Activated T-cell treated with anti-CD3 and anti-CD28 coated beads, Interleukin-2, amount 50 U/mL, for 72 hours (primary cell): ENCODE measurements around the gene WIPF3. TPM values are rescaled to one million over a fixed set of nuclear protein-coding genes. Genes with fewer than 3 reads are reported as not detected.
A peak's percentile ranks its signal among the peaks of the same experiment; 100 is the strongest.

Source experiments
- ATAC-seq, 2 donors: fragments of 150-1000 bp; cut with Tn5 transposase; replicated peaks in 1 of 2; 2 replicates each; pipeline ENCODE4 v1.10.0; 2021; ENCODE audit warnings: moderate library complexity in 2 of 2, mild to moderate bottlenecking in 1 of 2
- DNase-seq, 2 donors: peaks; one replicate each; pipeline ENCODE4 v3.0.0; 2021 to 2022; ENCODE audit warnings: mixed read lengths in 1 of 2
- H3K27ac Mint-ChIP-seq: one replicate; pipeline ENCODE4 v1.8.0; 2022; ENCODE audit warnings: mild to moderate bottlenecking, moderate library complexity, mixed read lengths
- H3K27me3 Mint-ChIP-seq: one replicate; pipeline ENCODE4 v1.8.0; 2022; ENCODE audit warnings: low read depth, mixed read lengths
- H3K36me3 Mint-ChIP-seq, 2 donors: one replicate each; pipeline ENCODE4 v1.8.0; 2022; ENCODE audit warnings: mixed read lengths in 2 of 2, mild to moderate bottlenecking in 1 of 2; ENCODE audit not compliant: insufficient read depth in 2 of 2
- H3K4me1 Mint-ChIP-seq: one replicate; pipeline ENCODE4 v1.8.0; 2022; ENCODE audit warnings: low read depth, mixed read lengths
- H3K4me3 Mint-ChIP-seq, 2 donors: one replicate each; pipeline ENCODE4 v1.8.0; 2022; ENCODE audit warnings: mild to moderate bottlenecking in 2 of 2, mixed read lengths in 2 of 2, moderate library complexity in 2 of 2
- H3K9me3 Mint-ChIP-seq, 2 donors: one replicate each; pipeline ENCODE4 v1.8.0; 2022; ENCODE audit warnings: mixed read lengths in 2 of 2
- total RNA-seq, 2 donors: library from RNA; stranded (reverse); gene quantifications; one replicate each; pipeline ENCODE4 v1.2.3, GENCODE V29; 2022

Gene WIPF3
- total RNA-seq, 2 donors from 2014 or later = not detected

DNA sequence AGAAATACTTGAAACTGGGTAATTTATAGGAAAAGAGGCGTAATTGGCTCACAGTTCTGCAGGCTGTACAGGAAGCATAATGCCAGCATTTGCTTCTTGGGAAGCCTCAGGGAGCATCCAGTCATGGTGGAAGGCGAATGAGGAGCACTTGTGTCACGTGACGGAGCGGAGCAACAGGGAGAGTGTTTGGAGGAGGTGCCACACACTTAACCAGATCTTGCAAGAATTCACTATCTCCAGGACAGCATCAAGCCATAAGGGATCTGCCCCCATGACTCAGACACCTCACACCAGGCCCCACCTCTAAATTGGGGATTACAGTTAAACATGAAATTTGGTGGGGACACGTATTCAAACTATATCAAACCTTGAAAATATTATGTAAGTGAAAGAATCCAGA, 89.3 kb downstream of the WIPF3 start:
- Mint-ChIP-seq H3K36me3 (peaks cover 0 to 3% of the 10 kb centered on the region in 2 donors), H3K9me3 (peaks cover 0 to 3% of the 10 kb centered on the region in 2 donors), H3K27me3 (peaks cover 9% of the 10 kb centered on the region), H3K4me1 (no peaks in the 10 kb centered on the region), H3K4me3 (no peak overlapping the region), H3K27ac (no peak overlapping the region)
- DNase-seq (no peak), ATAC-seq (no peak)

DNA sequence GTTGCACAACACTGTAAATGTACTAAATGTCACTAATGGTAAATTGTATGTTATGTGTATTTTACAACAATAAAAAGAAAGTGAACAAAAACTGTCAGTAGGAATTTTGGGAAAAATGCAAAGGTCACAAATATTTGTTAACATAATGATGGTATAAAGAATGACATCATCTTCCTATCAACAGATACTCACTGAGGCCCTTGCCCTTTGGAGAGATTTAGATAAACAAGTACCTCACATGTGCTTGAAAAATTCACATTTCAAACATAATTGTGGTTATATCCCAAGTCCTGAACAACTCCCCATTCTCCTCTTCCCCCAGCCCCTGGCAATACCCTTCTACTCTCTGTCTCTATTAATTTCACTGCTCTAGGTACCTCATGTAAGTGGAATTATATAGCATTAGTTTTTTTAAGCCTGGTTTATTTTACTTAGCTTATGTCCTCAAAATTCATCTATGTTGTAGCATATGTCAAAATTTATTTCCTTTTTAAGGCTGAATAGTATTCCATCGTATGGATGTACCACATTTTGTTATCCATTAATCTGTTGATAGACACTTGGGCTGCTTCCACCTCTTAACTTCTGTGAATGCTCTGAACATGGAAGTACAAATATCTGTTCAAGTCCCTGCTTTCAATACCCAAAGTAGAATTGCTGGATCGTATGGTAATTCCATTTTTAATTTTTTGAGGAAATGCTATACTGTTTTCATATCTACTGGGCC, 90.5 kb downstream of the WIPF3 start:
- H3K27me3 Mint-ChIP-seq = peaks cover 9% of the 10 kb centered on the region
- H3K4me1 Mint-ChIP-seq = no peaks in the 10 kb centered on the region
- ATAC-seq (no peak), DNase-seq (no peak)
- peaks cover 0 to 3% of the 10 kb centered on the region in 2 donors for H3K36me3 Mint-ChIP-seq
- no peak overlapping the region for H3K4me3 Mint-ChIP-seq
- H3K27ac Mint-ChIP-seq = no peak overlapping the region
- H3K9me3 Mint-ChIP-seq = peaks cover 0 to 3% of the 10 kb centered on the region in 2 donors

DNA sequence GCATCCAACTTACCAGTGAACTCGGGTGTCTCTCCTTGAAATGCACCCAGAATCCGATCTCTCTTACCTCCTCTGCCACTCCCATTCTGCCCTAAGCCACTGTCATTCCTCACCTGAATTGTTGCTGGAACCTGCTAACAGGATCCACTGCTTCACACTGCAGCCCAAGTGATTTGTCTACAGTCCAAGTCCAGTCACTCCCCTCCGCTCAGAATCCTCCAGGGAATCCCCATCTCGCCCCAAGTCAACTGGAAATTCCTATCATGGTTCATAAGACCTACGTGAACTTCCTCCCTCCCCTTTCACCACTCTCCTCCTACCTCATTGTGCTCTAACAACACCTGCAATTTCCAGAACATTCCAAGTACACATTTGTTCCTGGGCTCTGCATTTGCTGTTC, 92.0 kb downstream of the WIPF3 start:
- no peak for DNase-seq
- Mint-ChIP-seq H3K4me3 (no peak overlapping the region), H3K4me1 (no peaks in the 10 kb centered on the region), H3K9me3 (peaks cover 0 to 3% of the 10 kb centered on the region in 2 donors), H3K27ac (no peak overlapping the region), H3K36me3 (peaks cover 0 to 3% of the 10 kb centered on the region in 2 donors), H3K27me3 (peaks cover 9% of the 10 kb centered on the region)
- no peak for ATAC-seq

DNA sequence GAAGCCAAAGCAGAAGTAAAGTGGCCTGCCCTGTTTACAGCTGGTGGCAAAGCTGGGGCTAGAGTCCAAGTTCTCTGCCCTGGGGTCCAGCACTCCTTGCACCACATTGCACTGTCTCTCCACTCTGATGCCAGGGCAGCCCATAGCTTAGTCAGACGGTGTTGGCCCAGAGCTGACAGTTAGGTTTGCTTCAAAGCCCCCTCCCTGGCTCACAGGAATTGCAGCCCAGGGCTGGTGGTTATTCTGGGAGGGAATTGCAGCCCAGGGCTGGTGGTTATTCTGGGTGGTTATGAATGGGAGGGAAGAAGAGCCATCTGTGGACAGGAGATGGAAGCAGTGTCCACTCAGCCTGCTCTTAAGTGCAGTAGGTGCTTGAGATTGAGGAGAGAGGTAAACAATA, 94.4 kb downstream of the WIPF3 start:
- no peak for DNase-seq
- peaks cover 17% of the 10 kb centered on the region for H3K27me3 Mint-ChIP-seq
- no peak overlapping the region for H3K4me3 Mint-ChIP-seq
- H3K27ac Mint-ChIP-seq = no peak overlapping the region
- peaks cover 6 to 9% of the 10 kb centered on the region in 2 donors for H3K9me3 Mint-ChIP-seq
- peaks cover 4 to 9% of the 10 kb centered on the region in 2 donors for H3K36me3 Mint-ChIP-seq
- no peak for ATAC-seq
- no peaks in the 10 kb centered on the region for H3K4me1 Mint-ChIP-seq

DNA sequence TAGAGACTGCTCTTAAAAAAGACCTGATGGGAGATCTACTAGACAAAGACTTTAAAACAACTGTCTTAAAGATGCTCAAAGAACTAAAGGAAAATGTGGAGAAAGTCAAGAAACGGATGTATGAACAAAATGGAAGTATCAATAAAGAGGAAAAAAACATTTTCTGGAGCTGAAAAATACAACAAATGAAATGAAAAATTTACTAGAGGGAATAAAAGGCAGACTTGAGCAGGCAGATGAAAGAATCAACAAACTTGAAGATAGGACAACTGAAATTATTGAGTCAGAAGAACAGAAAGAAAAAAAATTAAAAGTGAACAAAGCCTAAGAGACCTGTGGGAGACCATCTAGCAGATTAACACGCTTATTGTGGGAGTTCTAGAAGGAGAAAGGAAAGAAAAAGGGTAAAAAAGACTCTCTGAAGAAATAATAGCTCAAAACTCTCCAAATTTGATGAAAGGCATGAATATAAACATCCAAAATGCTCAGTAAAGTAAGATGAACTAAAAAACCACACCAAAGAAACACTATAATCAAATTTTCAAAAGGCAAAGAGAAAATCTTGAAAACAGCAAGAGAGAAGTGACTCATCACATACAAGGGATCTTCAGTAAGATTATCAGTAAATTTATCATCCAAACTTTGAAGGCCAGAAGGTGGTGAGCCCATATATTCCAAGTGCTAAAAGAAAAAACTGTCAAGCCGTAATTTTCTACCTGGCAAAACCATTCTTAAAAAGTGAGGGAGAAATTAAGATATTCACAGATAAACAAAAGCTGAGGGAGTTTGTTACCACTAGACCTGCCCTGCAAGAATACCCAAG, 100.1 kb downstream of the WIPF3 start:
- Mint-ChIP-seq H3K27ac (no peak overlapping the region), H3K4me1 (no peaks in the 10 kb centered on the region), H3K9me3 (peaks cover 19 to 21% of the 10 kb centered on the region in 2 donors), H3K36me3 (peaks cover 15 to 16% of the 10 kb centered on the region in 2 donors), H3K4me3 (no peak overlapping the region), H3K27me3 (peaks cover 8% of the 10 kb centered on the region)
- no peak for ATAC-seq
- no peak for DNase-seq

- DNase-seq (no peak), ATAC-seq (no peak)
- Mint-ChIP-seq H3K4me3 (no peak overlapping the region), H3K9me3 (no peaks in the 10 kb centered on the region), H3K27ac (no peak overlapping the region), H3K4me1 (no peaks in the 10 kb centered on the region), H3K27me3 (peaks cover 19% of the 10 kb centered on the region), H3K36me3 (no peaks in the 10 kb centered on the region)
These were observed 107.9 kb downstream of the WIPF3 start for GRCh38 chr7:29914180-29914579.

GRCh38 chr7:29915481-29916215, 109.3 kb downstream of the WIPF3 start:
- no peaks in the 10 kb centered on the region for H3K4me1 Mint-ChIP-seq
- H3K36me3 Mint-ChIP-seq = no peaks in the 10 kb centered on the region
- ATAC-seq (no peak), DNase-seq (no peak)
- H3K9me3 Mint-ChIP-seq = no peaks in the 10 kb centered on the region
- peaks cover 19% of the 10 kb centered on the region for H3K27me3 Mint-ChIP-seq
- H3K4me3 Mint-ChIP-seq = no peak overlapping the region
- no peak overlapping the region for H3K27ac Mint-ChIP-seq

DNA sequence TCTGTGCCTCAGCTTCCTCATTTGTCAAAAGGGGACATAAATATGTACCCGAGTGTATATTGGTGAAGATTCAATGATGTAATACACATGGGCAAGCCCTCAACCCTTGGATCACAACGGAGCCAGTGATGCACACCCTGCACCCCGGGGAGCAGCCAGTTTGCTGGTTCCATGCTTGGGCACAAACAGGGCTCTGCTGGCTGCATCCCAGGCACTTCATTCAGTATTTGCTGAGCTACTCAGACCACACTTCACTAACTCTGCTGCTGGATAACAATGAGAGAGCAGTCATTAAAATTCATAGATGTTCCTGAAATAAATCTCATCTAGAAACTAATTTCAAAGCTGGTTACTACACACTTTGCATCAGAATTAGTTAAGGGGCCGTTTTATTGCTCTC, 111.3 kb downstream of the WIPF3 start:
- Mint-ChIP-seq H3K9me3 (no peaks in the 10 kb centered on the region), H3K4me3 (no peak overlapping the region), H3K27me3 (peaks cover 19% of the 10 kb centered on the region), H3K4me1 (no peaks in the 10 kb centered on the region), H3K36me3 (no peaks in the 10 kb centered on the region), H3K27ac (no peak overlapping the region)
- DNase-seq = no peak
- ATAC-seq = no peak

DNA sequence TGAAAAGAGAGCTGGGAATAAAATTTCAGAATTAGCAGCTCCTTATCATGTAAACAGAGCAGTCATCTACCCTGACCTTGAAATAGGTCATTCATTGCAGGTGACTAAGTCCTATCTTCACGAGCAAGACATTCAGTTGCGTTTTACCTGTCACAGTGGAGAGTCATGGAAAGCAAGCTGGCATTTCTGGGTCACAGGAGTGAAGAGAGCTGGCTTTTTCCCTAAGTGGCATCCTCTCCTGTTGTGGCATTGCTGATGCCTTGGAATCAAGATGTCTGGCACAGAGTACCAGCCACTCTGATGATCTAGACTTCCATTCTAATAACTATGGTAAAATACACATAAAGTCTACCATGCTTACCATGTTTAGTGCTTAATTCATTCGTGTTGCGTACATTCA, 112.5 kb downstream of the WIPF3 start:
- H3K27me3 Mint-ChIP-seq = peaks cover 13% of the 10 kb centered on the region
- H3K27ac Mint-ChIP-seq = no peak overlapping the region
- no peaks in the 10 kb centered on the region for H3K4me1 Mint-ChIP-seq
- H3K4me3 Mint-ChIP-seq = no peak overlapping the region
- ATAC-seq (no peak), DNase-seq (no peak)
- no peaks in the 10 kb centered on the region for H3K36me3 Mint-ChIP-seq
- no peaks in the 10 kb centered on the region for H3K9me3 Mint-ChIP-seq

- peaks cover 10% of the 10 kb centered on the region for H3K27me3 Mint-ChIP-seq
- H3K4me3 Mint-ChIP-seq = no peak overlapping the region
These were observed 113.5 kb downstream of the WIPF3 start for GRCh38 chr7:29919790-29920189.

GRCh38 chr7:29920491-29920890, 114.2 kb downstream of the WIPF3 start:
- H3K27ac Mint-ChIP-seq = no peak overlapping the region
- no peak overlapping the region for H3K4me3 Mint-ChIP-seq
- H3K27me3 Mint-ChIP-seq = peaks cover 3% of the 10 kb centered on the region

More at GRCh38 chr7:29919790-29920189, 113.5 kb downstream of the WIPF3 start:
- no peak overlapping the region for H3K27ac Mint-ChIP-seq
- no peaks in the 10 kb centered on the region for H3K36me3 Mint-ChIP-seq
- no peak for ATAC-seq
- DNase-seq = no peak
- H3K9me3 Mint-ChIP-seq = no peaks in the 10 kb centered on the region
- H3K4me1 Mint-ChIP-seq = peaks cover 6% of the 10 kb centered on the region

DNA sequence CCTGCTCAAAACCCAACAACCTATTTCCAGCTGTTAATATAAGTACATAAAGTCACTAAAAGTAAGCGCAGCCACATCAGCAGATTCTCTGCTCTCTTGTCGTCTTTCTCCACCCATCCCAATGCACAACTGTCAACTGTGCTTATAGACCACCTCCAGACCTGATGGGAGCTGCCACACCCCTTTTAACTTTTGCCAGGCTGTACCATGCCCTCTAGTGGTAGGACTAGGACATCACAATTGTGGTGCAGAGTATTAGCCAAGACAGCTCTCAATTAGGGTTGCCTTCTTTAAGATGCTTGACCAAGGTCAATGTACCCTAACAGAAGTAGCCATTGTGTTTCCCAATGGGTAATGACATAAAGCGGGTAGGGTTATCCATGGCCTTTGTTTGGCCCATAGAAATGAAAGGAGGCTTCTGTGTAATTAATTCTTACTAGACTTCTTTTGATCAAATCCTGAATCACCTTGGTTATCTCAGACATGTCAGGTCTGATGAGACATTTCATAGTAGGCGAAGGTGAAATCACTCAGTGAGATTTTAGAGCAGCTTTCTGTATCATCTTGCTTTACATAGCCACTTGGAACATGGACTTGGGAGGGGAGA, 115.2 kb downstream of the WIPF3 start:
- DNase-seq (peak; percentile 36 to 54), ATAC-seq (peak; percentile 69 to 76)
- Mint-ChIP-seq H3K9me3 (no peaks in the 10 kb centered on the region), H3K4me1 (peaks cover 8% of the 10 kb centered on the region), H3K36me3 (no peaks in the 10 kb centered on the region), H3K4me3 (no peak overlapping the region), H3K27ac (no peak overlapping the region), H3K27me3 (no peaks in the 10 kb centered on the region)

More at GRCh38 chr7:29920491-29920890, 114.2 kb downstream of the WIPF3 start:
- Mint-ChIP-seq H3K4me1 (peaks cover 8% of the 10 kb centered on the region), H3K36me3 (no peaks in the 10 kb centered on the region), H3K9me3 (no peaks in the 10 kb centered on the region)
- ATAC-seq = no peak
- no peak for DNase-seq
